ENCODE data around the gene CDH11. TPM values are rescaled to one million over a fixed set of nuclear protein-coding genes. Genes with fewer than 3 reads are reported as not detected.
A peak's percentile ranks its signal among the peaks of the same experiment; 100 is the strongest.

Gene CDH11
- total and polyA plus RNA-seq, 8 donors: 2.2 to 171 (median 15.2) TPM

DNA sequence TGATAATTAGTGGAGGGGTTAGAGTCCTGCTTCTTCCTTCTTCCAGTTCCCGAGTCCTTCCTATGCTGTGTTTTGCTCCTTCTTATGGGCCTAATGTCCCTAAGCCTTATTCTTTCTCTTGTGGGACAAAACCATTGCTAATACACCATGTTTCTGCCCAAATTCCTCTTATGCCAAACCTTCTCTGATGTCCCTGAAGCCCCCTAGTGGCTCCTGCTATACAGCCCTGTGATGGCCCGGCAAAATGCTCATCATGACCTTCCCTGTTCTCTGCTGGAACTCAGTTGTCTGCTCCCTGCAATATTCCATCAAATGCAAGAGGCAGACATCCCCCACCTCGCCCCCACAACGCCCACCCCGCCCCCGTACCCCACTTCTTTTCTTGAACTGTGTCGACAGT is 171.6 kb downstream of the CDH11 start:
- no peak for DNase-seq

GRCh38 chr16:64948056-64948455 is 173.8 kb downstream of the CDH11 start:
- Histone ChIP-seq H3K4me3 (no peak overlapping the region), H3K27ac (no peak overlapping the region), H3K9me3 (no peaks in the 10 kb centered on the region), H3K4me1 (peaks cover 0 to 8% (median 0%) of the 10 kb centered on the region in 4 donors), H3K27me3 (no peaks in the 10 kb centered on the region), H3K36me3 (peaks cover 0 to 30% (median 15%) of the 10 kb centered on the region in 4 donors)
- intact Hi-C loops (cut with DNase I; ENCODE audit: low total_unique reads): no loop called here
- 21 to 65% (median 51%) methylated on average over 1 of the region's 1 CpG for WGBS, 5 donors
- no peak for DNase-seq
- TF ChIP-seq POLR2A (IDR thresholded peaks at IDR 0.05) (no peak), CTCF (IDR thresholded peaks at IDR 0.05) (no peak), POLR2AphosphoS5 (IDR thresholded peaks at IDR 0.05) (no peak), EP300 (IDR thresholded peaks at IDR 0.05) (no peak)

More for the DNA sequence above, 171.6 kb downstream of the CDH11 start:
- H3K4me1 ChIP-seq: peaks cover 0 to 8% (median 0%) of the 10 kb centered on the region in 4 donors
- WGBS, 5 donors: 66 to 83% (median 76%) methylated on average over 7 of the region's 7 CpGs
- H3K27me3 ChIP-seq: no peaks in the 10 kb centered on the region
- H3K4me3 ChIP-seq: no peak overlapping the region
- H3K9me3 ChIP-seq: no peaks in the 10 kb centered on the region
- peaks cover 0 to 30% (median 15%) of the 10 kb centered on the region in 4 donors for H3K36me3 ChIP-seq
- intact Hi-C loops (cut with DNase I; ENCODE audit: low total_unique reads): no loop called here
- no peak overlapping the region for H3K27ac ChIP-seq
- TF ChIP-seq POLR2AphosphoS5 (IDR thresholded peaks at IDR 0.05) (no peak), POLR2A (IDR thresholded peaks at IDR 0.05) (no peak), CTCF (IDR thresholded peaks at IDR 0.05) (no peak), EP300 (IDR thresholded peaks at IDR 0.05) (no peak)

DNA sequence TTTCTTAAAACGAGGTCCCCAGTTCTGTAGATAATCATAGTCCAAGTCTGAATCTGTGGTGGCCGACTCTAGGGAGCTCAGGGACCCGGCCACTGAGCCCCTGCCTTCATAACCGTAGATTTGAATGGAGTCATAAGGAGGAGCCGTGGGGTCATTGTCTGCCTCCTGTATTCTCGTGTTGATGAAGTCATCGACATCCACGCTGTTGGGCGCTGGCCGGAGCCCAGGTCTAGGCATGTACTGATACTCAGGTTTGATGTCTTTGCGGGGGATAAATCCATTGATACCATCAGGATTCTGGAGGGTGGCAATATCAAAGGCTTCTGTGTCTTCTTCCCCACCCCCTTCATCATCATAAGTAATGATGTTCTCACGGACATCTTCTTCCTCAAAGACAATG is 174.2 kb downstream of the CDH11 start:
- Histone ChIP-seq H3K4me1 (peaks cover 0 to 8% (median 0%) of the 10 kb centered on the region in 4 donors), H3K27ac (no peak overlapping the region), H3K36me3 (peaks cover 0 to 30% (median 15%) of the 10 kb centered on the region in 4 donors), H3K27me3 (no peaks in the 10 kb centered on the region), H3K4me3 (no peak overlapping the region), H3K9me3 (no peaks in the 10 kb centered on the region)
- intact Hi-C loops (cut with DNase I; ENCODE audit: low total_unique reads): no loop called here
- WGBS, 5 donors: 67 to 87% (median 83%) methylated on average over 12 of the region's 12 CpGs
- no peak for DNase-seq
- no peak for TF ChIP-seq CTCF (IDR thresholded peaks at IDR 0.05)
- TF ChIP-seq POLR2A (IDR thresholded peaks at IDR 0.05): no peak
- no peak for TF ChIP-seq POLR2AphosphoS5 (IDR thresholded peaks at IDR 0.05)
- TF ChIP-seq EP300 (IDR thresholded peaks at IDR 0.05): no peak

- Histone ChIP-seq H3K4me1 (no peaks in the 10 kb centered on the region), H3K27ac (no peak overlapping the region), H3K4me3 (no peak overlapping the region), H3K36me3 (no peaks in the 10 kb centered on the region), H3K9me3 (no peaks in the 10 kb centered on the region), H3K27me3 (no peaks in the 10 kb centered on the region)
- WGBS, 5 donors: 30 to 49% (median 49%) methylated on average over 2 of the region's 2 CpGs
- DNase-seq: peak in 1 of 2 donors; percentile 26
- intact Hi-C loops (cut with DNase I; ENCODE audit: low total_unique reads): no loop called here
- TF ChIP-seq EP300 (IDR thresholded peaks at IDR 0.05) (no peak), CTCF (IDR thresholded peaks at IDR 0.05) (no peak), POLR2A (IDR thresholded peaks at IDR 0.05) (no peak), POLR2AphosphoS5 (IDR thresholded peaks at IDR 0.05) (no peak)
Observed at GRCh38 chr16:64933885-64934284, 188.0 kb downstream of the CDH11 start.

Measured in stomach (tissue), 9 donors.